Measurements from ENCODE around the gene SAPCD2.

GRCh38 chr9:137082925-137083290 lies 12.6 kb upstream of the SAPCD2 start:
- no peak for TF ChIP-seq CTCF (IDR thresholded peaks at IDR 0.05)
- TF ChIP-seq POLR2A (IDR thresholded peaks at IDR 0.05): no peak

Data from suprapubic skin (tissue), 3 donors.